ENCODE results near the gene ROGDI. TPM values are rescaled to one million over a fixed set of nuclear protein-coding genes. Genes with fewer than 3 reads are reported as not detected.

The ROGDI gene
- total and polyA plus RNA-seq, 10 of the 15 experiments (the other 5 are each of a cell fraction or from before 2014, with no cell fraction given): 0.40 to 23.5 (median 12.3) TPM

GRCh38 chr16:4763791-4764190, 38.6 kb downstream of the ROGDI start:
- WGBS (ENCODE audit: insufficient coverage, insufficient replicate concordance, low lambda C conversion rate, missing lambda C conversion rate): 89% methylated on average over 7 of the region's 7 CpGs
- peak overlapping the region; percentile 13; the same call in 1 of the 2 replicates for H3K4me2 ChIP-seq (ENCODE audit: control insufficient read depth, insufficient read depth)
- H3K79me2 ChIP-seq (ENCODE audit: control insufficient read depth, insufficient read depth, low read length): peaks cover 18% of the 10 kb centered on the region
- no peak overlapping the region for H3K9ac ChIP-seq (ENCODE audit: control insufficient read depth, insufficient read depth, low read length)
- peaks cover 3 to 12% of the 10 kb centered on the region in 2 experiments for H3K36me3 ChIP-seq (ENCODE audit: control insufficient read depth in 2 of 2, insufficient read depth in 2 of 2, low read length in 1 of 2)
- no peaks in the 10 kb centered on the region for H4K20me1 ChIP-seq (ENCODE audit: control insufficient read depth, insufficient read depth)
- ChIA-PET SMC1A (ENCODE audit: uncharacterized antibody, unreplicated experiment) (no interaction called here), RAD21 (ENCODE audit: unreplicated experiment) (no interaction called here), POLR2A (interaction anchor here (0.6 kb wide), 1 partner anchor 255 kb away, joined by 3 read pairs; no protein-coding TSS in a partner anchor), CTCF (no interaction called here)
- ATAC-seq: no peak
- DNase-seq (ENCODE audit: low read depth, low spot score): no peak
- no peak overlapping the region for H3K4me3 ChIP-seq
- intact Hi-C loops (cut with micrococcal nuclease; ENCODE audit: unreplicated experiment): no loop called here
- H2AFZ ChIP-seq (ENCODE audit: control insufficient read depth, low read depth, low read length): no peak overlapping the region
- H3K27ac ChIP-seq (ENCODE audit: control insufficient read depth, insufficient read depth): no peak overlapping the region
- H3K27me3 ChIP-seq (replicated peaks in 1 of 2; ENCODE audit: control insufficient read depth in 2 of 2, insufficient read depth in 2 of 2, low read length in 1 of 2): no peaks in the 10 kb centered on the region
- no peak for FAIRE-seq
- in situ Hi-C loops (cut with MboI): no loop called here
- TF ChIP-seq IRF3 (IDR thresholded peaks at IDR 0.05) (no peak), LARP7 (IDR thresholded peaks at IDR 0.05) (no peak), IKZF2 (IDR thresholded peaks at IDR 0.05) (no peak), PRDM15 (CRISPR knock-in tag; IDR thresholded peaks at IDR 0.05) (no peak), EGR1 (IDR thresholded peaks at IDR 0.05; ENCODE audit: borderline replicate concordance in 1 of 2, low read depth in 2 of 2, low read length in 2 of 2) (no peak)
- H3K4me1 ChIP-seq (ENCODE audit: control insufficient read depth, insufficient read depth, low read length): peaks cover 8% of the 10 kb centered on the region; the same call in 1 of the 2 replicates
- BruUV-seq (replicated peaks): no TSS peak
- no peaks in the 10 kb centered on the region for H3K9me3 ChIP-seq (replicated peaks; ENCODE audit: control insufficient read depth, insufficient read depth, low read length)
